HG02678 (cell line): ENCODE measurements around the gene LIN37.

Experiments used
- ATAC-seq: cut with Tn5 transposase; IDR thresholded peaks from one replicate; pipeline ENCODE4 v1.9.1; 2021; ENCODE audit warnings: mild to moderate bottlenecking, moderate library complexity; ENCODE audit not compliant: unreplicated experiment

LIN37 gene, protein sequence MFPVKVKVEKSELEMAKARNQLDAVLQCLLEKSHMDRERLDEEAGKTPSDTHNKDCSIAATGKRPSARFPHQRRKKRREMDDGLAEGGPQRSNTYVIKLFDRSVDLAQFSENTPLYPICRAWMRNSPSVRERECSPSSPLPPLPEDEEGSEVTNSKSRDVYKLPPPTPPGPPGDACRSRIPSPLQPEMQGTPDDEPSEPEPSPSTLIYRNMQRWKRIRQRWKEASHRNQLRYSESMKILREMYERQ

DNA sequence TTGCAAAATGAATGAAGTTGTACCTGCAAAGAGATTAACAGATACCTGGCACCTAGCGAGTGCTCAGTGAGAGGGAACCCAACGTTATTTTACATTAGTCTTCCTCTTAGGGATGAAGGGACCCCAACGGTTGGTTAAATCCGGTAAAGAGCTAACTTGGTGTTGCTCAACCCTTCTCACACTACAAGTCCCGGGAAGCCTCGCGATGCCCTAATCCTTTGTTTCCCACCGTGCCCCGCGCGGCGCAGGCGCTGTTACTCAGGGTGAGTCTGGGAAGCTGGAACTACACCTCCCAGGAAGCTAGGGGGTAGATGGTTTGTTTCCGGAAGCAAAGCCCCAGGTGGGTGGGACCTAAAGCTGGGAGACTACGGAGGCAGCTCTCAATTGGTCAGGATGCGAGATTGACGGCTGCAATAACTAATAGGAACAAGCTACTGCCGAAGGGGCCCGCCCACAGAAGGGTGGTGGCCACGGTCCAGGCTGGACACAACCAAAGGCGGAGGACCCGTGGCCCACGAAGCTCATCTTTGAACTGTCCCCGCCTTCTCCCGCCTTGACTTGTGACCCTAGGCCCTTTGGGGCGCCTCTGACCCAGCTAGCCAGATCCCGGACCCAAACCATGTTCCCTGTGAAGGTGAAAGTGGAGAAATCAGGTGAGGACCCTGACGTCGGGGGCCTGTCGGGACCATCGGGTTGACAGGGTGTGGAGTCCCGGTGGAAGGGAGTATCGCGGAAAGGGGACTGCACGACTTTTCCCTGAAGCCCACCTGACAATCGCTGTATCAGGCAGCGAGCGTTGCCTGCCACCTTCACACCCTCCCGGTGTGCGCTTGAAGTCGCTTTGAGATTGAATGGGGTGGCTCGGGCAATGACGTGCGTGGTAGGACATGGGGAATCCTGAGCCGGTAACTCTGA is at the start of gene LIN37:
Gene LIN37, plus strand, starts transcription at position 471 of the 915 bp plus-strand sequence. Its CDS starts 149 bp downstream, at position 620.
- ATAC-seq, result peak; percentile 80

DNA sequence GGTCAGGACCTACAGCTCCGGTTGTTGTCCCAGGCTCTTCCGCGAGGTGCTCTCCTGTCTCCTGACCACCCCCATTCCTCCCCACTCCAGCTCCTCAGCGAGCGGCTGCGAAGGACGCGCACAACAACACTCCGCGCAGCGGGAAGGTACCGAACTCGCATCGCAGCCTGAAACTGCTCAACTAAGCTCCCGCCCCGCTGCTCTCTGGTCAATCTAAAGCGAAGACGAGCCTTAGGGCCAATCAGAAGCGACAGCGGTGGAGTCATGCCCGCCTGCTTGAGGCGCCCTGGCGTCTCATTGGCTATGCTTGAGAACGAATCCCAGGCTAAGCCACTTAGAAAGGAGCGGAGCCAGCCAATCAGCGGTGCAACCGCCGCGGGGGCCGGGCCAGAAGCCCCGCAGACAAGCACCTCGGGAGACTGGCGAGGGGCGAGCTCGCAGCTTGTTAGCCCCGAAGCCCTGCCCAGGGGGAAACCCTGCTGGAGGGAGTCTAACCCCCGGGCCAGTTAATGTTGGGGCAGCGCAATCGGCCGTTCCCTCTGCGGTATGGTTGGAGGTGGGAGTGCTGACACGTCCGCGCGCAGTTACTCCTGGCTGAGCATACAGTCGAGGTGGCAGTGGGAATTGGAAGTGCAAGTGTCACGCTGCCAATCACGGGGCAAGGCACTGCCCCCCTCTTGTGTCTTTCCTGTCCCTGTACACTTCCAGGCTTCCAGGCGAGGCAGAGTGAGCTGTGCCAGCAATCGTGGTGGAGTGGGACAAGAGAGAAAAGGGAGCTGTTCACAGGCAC is 46.0 kb upstream of the LIN37 start:
- peak; percentile 97 for ATAC-seq

DNA sequence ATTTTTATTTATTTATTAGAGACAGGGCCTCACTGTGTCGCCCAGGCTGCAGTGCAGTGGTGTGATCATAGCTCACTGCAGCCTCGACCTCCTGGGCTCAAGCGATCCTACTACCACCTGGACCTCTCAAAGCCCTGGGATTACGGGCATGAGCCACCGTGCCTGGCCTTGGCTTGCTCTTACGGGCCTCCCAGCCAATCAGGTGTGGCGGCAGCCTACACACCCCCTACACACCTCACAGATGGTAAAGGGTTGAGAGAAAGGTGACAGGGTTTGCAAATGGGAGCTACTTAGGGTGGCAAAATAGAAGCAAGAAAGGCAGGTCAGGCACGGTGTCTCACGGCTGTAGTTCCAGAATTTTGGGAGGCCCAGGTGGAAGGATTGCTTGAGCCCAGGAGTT is 45.0 kb upstream of the LIN37 start:
- no peak for ATAC-seq

DNA sequence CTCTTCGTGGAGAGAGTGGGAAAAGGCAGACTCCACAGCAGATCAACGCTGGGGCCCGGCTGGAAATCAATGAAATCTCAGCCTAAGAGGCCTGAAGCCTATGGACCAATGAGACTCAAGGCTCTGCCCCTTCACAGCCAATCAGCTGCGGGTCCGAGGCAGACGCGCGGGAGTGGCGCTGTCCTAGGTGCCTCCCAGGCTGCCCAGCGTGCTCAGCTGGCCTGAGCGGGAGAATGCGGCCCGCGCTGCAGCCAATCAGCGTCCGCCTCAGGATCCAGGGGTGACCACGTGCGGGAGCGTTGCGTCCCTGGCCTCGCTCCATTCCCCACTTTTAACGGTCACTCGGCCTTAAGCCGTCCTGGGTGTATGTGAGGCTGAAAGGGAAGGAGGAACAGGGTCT is 44.2 kb upstream of the LIN37 start, which contains the start of gene ZBTB32:
Gene ZBTB32, plus strand, starts transcription at position 341 of the 400 bp plus-strand sequence. CDS start 10,069 bp downstream, outside the sequence.
- no peak for ATAC-seq

- no peak for ATAC-seq
These were observed 40.0 kb upstream of the LIN37 start for GRCh38 chr19:35708391-35708790.

- peak; percentile 43 for ATAC-seq
These were observed 37.3 kb upstream of the LIN37 start for GRCh38 chr19:35710784-35711723.

GRCh38 chr19:35712567-35713505 is 35.5 kb upstream of the LIN37 start:
- no peak for ATAC-seq

DNA sequence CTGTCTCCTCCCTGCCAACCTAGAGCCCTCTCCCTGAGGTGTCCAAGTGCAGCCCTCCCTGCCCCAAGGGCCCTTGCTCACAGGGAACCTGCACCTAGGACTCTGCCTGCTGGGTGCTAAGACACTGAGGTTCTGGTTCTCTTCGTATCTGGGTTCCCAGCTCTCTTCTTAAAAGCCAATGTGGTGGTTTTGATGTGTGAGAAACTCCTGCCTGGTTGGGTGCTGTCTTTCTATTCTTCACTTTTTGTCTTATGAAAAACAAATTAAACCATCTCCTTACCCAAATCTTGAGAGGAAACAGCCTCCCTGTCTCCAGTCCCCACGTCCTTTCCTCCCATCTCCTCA is 34.9 kb upstream of the LIN37 start:
- no peak for ATAC-seq

DNA sequence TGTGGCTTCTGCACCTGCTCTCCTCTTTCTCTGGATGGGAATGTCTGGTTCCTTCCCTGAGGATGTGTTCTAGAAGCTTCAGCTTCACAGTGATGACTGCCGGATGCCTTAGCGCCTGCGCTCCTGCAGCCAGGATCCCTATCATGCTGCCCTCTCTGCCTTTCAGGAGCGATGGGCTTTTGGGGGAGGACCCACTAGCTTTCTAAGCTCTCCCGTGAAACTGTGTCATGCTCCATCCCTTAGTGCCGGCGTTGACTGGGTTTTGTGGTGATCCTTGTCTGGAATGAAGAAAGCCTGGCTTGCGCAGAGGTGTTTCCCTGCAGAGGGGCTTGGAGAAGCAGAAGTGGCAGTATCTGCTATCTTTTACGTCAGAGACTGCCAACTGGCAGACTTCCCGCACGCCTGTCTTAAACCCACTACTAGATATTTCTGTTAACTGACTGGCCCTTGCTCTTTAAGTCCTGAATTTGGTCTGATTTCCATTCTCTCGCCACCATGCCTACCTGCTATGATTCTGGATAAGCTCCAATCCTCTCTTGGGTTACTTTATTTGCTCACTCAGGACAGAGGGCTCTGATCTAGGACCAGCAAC is 34.4 kb upstream of the LIN37 start:
- no peak for ATAC-seq

GRCh38 chr19:35714601-35715354 is 33.6 kb upstream of the LIN37 start:
- ATAC-seq, result no peak

GRCh38 chr19:35715355-35715809 is 33.0 kb upstream of the LIN37 start:
- no peak for ATAC-seq

DNA sequence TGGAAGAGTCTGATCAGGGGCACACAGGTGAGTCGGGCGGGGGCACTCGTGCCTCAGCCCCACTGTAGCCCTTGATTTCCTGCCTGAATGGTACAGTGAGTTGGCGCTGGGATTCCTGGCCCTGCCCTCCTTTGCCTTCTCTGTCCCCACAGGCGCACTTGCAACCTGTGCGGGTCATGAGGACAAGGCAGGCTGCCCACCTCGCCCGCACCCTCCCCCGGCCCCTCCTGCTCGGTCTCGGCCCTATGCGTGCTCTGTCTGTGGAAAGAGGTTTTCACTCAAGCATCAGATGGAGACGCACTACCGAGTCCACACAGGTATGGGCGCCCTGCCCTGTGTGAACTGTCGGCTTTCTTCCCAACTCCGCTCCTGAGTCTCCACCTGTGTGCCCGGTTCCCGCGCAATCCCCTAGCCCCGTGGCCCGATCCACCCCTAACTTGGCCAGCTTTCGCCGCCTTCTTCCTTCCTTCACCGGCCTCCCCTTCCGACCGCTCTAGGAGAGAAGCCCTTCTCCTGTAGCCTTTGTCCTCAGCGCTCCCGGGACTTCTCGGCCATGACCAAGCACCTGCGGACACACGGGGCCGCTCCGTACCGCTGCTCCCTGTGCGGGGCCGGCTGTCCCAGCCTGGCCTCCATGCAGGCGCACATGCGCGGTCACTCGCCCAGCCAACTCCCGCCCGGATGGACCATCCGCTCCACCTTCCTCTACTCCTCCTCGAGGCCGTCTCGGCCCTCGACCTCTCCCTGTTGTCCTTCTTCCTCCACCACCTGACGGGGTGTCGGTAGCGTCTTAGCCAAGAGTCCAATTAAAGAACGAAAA is 32.2 kb upstream of the LIN37 start:
- no peak for ATAC-seq

GRCh38 chr19:35716801-35717664 is 31.3 kb upstream of the LIN37 start:
- peak; percentile 65 for ATAC-seq

- peak; percentile 64 for ATAC-seq
These were observed 30.6 kb upstream of the LIN37 start, which contains the start of gene KMT2B for GRCh38 chr19:35717665-35718344. KMT2B (plus strand) TSS chr19:35718003; CDS start chr19:35718019, 16 bp downstream.

- ATAC-seq, result peak; percentile 3
These were observed 29.9 kb upstream of the LIN37 start for GRCh38 chr19:35718345-35719041.
